Neutrophil (primary cell): ENCODE measurements around the gene YTHDF2.
"Not testable (repeated sequence)": the region's sequence is repeated elsewhere in the genome, so short reads cannot be mapped to it uniquely, and the experiment has no call there.

Source experiments
- H3K27ac ChIP-seq: fragments of 200-600 bp; sonication (generic); 2 replicates; pipeline ENCODE4 v1.5.1; 2016; ENCODE audit warnings: mild to moderate bottlenecking, moderate library complexity
- H3K27me3 ChIP-seq: fragments of 200-600 bp; sonication (generic); 2 replicates; pipeline ENCODE4 v1.6.0; 2016; ENCODE audit warnings: mild to moderate bottlenecking
- H3K36me3 ChIP-seq: fragments of 200-600 bp; sonication (generic); 2 replicates; pipeline ENCODE4 v1.5.1; 2017
- H3K4me1 ChIP-seq, 2 experiments: fragments of 200-600 bp in 1 of 2; sonication (generic) in 1 of 2; 1 replicate in 1 of 2; 2 replicates in 1 of 2; pipeline versions ENCODE4 v1.5.1 to v1.6.1; 2013 to 2016; ENCODE audit warnings: low read depth in 1 of 2, low read length in 1 of 2, mild to moderate bottlenecking in 1 of 2, moderate library complexity in 1 of 2; ENCODE audit not compliant: control insufficient read depth in 1 of 2, insufficient read depth in 1 of 2
- H3K4me3 ChIP-seq, 2 experiments: fragments of 200-600 bp in 1 of 2; sonication (generic) in 1 of 2; 1 replicate in 1 of 2; 2 replicates in 1 of 2; pipeline ENCODE4 v1.5.1; 2013 to 2016; ENCODE audit warnings: low read depth in 1 of 2, low read length in 1 of 2, mild to moderate bottlenecking in 1 of 2, moderate library complexity in 1 of 2
- H3K9me3 ChIP-seq: fragments of 200-600 bp; sonication (generic); 2 replicates; pipeline ENCODE4 v1.5.1; 2016
- TF ChIP-seq, protein P1 (sequence below): fragments of 200-600 bp; sonication (generic); IDR thresholded peaks from 2 replicates; pipeline ENCODE4 v1.5.1; 2016; ENCODE audit warnings: antibody characterized with exemption

YTHDF2 gene

DNA sequence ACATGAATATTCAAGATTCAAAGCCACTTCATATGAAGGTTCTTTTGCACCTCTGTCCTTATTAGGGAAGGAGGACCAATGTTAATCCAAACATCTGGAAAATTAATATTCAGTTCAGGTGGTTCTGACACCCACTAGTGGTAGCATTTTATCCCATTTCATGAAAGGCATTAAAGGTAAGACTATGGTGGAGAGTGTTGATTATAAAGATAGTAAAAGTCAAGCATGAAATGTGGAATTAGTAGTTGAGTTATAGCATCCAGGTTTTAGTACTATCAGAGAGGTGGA lies 17.5 kb upstream of the YTHDF2 start:
- H3K4me3 ChIP-seq, result no peak overlapping the region
- no peaks in the 10 kb centered on the region for H3K27me3 ChIP-seq
- TF ChIP-seq, protein P1, sequence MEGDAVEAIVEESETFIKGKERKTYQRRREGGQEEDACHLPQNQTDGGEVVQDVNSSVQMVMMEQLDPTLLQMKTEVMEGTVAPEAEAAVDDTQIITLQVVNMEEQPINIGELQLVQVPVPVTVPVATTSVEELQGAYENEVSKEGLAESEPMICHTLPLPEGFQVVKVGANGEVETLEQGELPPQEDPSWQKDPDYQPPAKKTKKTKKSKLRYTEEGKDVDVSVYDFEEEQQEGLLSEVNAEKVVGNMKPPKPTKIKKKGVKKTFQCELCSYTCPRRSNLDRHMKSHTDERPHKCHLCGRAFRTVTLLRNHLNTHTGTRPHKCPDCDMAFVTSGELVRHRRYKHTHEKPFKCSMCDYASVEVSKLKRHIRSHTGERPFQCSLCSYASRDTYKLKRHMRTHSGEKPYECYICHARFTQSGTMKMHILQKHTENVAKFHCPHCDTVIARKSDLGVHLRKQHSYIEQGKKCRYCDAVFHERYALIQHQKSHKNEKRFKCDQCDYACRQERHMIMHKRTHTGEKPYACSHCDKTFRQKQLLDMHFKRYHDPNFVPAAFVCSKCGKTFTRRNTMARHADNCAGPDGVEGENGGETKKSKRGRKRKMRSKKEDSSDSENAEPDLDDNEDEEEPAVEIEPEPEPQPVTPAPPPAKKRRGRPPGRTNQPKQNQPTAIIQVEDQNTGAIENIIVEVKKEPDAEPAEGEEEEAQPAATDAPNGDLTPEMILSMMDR, result no peak
- H3K4me1 ChIP-seq, result peaks cover 3 to 6% of the 10 kb centered on the region in 2 experiments
- no peaks in the 10 kb centered on the region for H3K9me3 ChIP-seq
- no peak overlapping the region for H3K27ac ChIP-seq
- peaks cover 4% of the 10 kb centered on the region for H3K36me3 ChIP-seq

DNA sequence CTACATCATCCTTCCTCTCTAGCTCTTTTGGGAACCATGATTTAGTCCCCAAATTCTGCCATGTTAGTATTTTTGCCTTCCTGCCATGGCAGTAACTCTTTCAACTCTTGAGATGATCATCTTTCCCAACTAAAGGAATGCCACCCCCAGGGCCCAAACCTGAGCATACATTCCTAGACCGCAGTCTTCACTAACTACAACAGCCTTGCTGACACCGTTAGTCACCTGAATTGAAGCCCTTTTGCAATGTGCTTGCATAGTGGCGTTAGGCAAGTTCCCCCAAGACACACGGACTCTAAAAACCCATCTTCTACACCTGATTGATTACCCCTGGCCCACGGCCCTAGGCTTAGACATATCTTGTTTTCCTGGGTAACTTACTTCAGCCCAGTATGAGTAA lies 16.4 kb upstream of the YTHDF2 start:
- TF ChIP-seq, protein P1, result no peak
- Histone ChIP-seq H3K4me3 (no peak overlapping the region), H3K36me3 (no peaks in the 10 kb centered on the region), H3K4me1 (no peaks in the 10 kb centered on the region), H3K27ac (no peak overlapping the region), H3K27me3 (no peaks in the 10 kb centered on the region), H3K9me3 (no peaks in the 10 kb centered on the region)

DNA sequence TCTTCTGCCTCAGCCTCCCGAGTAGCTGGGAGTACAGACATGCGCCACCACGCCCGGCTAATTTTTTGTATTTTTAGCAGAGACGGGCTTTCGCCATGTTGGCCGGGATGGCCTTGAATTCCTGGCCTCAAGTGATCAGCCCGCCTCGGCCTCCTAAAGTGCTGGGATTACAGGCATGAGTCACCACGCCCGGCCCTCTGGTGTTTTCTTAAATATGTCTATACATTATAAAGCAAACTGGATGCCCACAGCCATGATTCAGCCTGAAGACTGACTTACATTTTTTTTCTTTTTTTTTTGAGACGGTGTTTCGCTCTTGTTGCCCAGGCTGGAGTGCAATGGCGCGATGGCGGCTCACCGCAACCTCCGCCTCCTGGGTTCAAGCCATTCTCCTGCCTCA lies 14.8 kb upstream of the YTHDF2 start:
- not testable (repeated sequence) for H3K4me3 ChIP-seq, H3K4me1 ChIP-seq, H3K27me3 ChIP-seq, H3K9me3 ChIP-seq, H3K36me3 ChIP-seq, H3K27ac ChIP-seq

DNA sequence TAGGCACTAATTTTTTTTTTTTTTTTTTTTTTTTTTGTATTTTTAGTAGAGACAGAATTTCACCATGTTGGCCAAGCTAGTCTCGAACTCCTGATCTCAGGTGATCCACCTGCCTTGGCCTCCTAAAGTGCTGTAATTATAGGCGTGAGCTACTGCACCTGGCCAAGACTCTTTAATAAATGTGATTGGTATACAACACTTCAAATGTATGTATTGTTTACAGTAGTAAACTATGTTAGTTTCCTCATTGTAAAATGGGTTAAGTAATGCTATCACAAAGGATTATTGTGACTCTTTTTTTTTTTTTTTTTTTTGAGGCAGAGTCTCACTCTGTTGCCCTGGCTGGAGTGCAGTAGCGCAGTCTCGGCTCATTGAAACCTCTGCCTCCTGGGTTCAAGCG lies 11.4 kb upstream of the YTHDF2 start:
- H3K9me3 ChIP-seq, H3K27me3 ChIP-seq, H3K4me1 ChIP-seq, H3K36me3 ChIP-seq, H3K4me3 ChIP-seq, H3K27ac ChIP-seq: not testable (repeated sequence)

DNA sequence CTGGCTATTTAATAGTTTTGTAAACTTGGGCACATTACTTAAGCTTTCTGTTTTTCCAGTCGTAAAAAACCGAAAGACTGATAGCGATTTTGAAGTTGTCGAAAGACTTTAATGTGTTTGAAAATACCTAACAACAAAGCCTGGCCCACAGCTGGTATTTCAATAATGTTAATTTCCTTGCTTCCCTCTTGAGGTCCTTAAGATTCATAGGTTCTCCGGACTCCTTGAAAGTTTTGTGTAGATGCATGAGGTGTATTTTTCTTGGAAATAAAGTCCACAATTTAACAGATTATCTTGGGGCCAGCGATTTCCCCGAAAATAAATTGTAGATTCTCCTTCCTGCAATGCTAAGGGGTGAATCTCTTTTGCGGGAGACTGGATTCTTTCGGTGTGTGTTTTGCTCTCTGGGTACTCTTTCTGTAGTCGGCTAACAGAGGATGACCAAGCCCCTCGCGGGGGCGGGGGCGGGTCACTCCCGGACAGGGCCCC lies 735 bp upstream of the YTHDF2 start:
- H3K4me1 ChIP-seq, result peaks cover 24 to 29% of the 10 kb centered on the region in 2 experiments
- TF ChIP-seq, protein P1, result no peak
- H3K36me3 ChIP-seq, result peaks cover 18% of the 10 kb centered on the region
- H3K9me3 ChIP-seq, result no peaks in the 10 kb centered on the region
- H3K27ac ChIP-seq, result peak overlapping the region; percentile 92
- H3K4me3 ChIP-seq, result peak overlapping the region; percentile 94 to 98
- H3K27me3 ChIP-seq, result no peaks in the 10 kb centered on the region

DNA sequence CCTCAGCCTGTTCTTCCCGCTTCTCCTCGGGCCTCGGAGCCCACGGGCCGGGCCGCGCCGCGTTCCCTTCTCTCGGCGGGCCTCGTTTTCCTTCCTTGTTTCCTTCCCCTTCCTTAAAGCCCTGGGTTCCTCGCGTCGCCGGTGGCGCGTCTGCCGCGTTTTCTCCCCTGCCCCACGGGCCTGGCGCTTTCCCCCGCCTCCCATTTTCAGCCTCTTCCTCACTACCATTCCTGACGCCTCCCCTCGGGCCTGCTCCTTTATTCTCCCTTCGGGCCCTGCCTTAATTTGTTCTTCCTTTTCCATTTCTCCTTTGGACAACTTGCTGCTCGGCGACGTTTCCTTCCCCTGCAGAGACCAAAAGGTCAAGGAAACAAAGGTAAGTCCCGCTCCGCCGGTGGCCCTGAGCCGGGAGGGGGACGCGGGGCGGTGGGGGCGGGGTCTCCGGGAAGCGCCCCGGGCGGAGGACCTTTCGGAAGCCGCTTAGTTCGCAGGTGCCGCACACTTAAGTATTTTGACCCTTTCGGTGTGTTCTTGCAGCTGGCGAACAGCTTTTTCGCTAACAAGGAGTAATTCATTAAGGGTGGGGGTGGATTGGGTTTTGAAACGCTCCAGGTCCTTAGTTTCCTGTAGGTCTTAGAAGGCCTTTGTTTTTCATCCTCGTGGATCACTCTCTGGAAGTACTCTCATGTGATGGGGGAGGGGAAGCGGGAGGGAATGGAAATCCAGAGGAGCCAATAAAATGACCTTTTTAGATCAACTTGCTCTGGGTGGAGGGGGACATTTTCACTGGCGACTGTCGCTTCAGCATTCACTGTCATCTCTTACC lies 780 bp downstream of the YTHDF2 start:
- Histone ChIP-seq H3K4me3 (peak overlapping the region; percentile 94 to 98), H3K36me3 (peaks cover 30% of the 10 kb centered on the region), H3K27ac (peak overlapping the region; percentile 92), H3K4me1 (peaks cover 24 to 29% of the 10 kb centered on the region in 2 experiments), H3K27me3 (no peaks in the 10 kb centered on the region), H3K9me3 (no peaks in the 10 kb centered on the region)
- TF ChIP-seq, protein P1, result no peak
